Fibroblast of the aortic adventitia (primary cell): Measurements from ENCODE around the gene TMEM39A. TPM values are rescaled to one million over a fixed set of nuclear protein-coding genes. Genes with fewer than 3 reads are reported as not detected.
A peak's percentile ranks its signal among the peaks of the same experiment; 100 is the strongest.

Experiments used
- DNase-seq: peaks from one replicate; pipeline ENCODE4 v3.0.0-alpha.2; 2010; ENCODE audit warnings: low read depth
- H3K4me3 ChIP-seq: 2 replicates; pipeline ENCODE4 v1.5.1; 2011; ENCODE audit warnings: low read depth, mild to moderate bottlenecking, control low read depth, low read length, moderate library complexity
- total RNA-seq: library from RNA; depleted of rRNA; stranded (reverse); fragments of >200 nt; gene quantifications from 2 replicates; pipeline ENCODE4 v1.2.3, GENCODE V29; 2012; ENCODE audit warnings: low replicate concordance
- TF ChIP-seq, protein P1 (sequence below): IDR thresholded peaks from 2 replicates; pipeline ENCODE4 v1.5.1; 2011; ENCODE audit warnings: mild to moderate bottlenecking, low read length, control low read depth, inconsistent platforms; ENCODE audit not compliant: insufficient read depth

Gene TMEM39A
- total RNA-seq: 56.7 and 68.7 TPM in 2 replicates

GRCh38 chr3:119463171-119464169, at the start of gene TMEM39A:
Gene TMEM39A, minus strand, starts transcription at chr3:119463615. Its CDS starts 1,541 bp downstream, at chr3:119462074.
- H3K4me3 ChIP-seq: peak within 1 kb of the TSS; percentile 98
- peak; percentile 98 for DNase-seq
- TF ChIP-seq, protein P1, sequence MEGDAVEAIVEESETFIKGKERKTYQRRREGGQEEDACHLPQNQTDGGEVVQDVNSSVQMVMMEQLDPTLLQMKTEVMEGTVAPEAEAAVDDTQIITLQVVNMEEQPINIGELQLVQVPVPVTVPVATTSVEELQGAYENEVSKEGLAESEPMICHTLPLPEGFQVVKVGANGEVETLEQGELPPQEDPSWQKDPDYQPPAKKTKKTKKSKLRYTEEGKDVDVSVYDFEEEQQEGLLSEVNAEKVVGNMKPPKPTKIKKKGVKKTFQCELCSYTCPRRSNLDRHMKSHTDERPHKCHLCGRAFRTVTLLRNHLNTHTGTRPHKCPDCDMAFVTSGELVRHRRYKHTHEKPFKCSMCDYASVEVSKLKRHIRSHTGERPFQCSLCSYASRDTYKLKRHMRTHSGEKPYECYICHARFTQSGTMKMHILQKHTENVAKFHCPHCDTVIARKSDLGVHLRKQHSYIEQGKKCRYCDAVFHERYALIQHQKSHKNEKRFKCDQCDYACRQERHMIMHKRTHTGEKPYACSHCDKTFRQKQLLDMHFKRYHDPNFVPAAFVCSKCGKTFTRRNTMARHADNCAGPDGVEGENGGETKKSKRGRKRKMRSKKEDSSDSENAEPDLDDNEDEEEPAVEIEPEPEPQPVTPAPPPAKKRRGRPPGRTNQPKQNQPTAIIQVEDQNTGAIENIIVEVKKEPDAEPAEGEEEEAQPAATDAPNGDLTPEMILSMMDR: peak; percentile 15

DNA sequence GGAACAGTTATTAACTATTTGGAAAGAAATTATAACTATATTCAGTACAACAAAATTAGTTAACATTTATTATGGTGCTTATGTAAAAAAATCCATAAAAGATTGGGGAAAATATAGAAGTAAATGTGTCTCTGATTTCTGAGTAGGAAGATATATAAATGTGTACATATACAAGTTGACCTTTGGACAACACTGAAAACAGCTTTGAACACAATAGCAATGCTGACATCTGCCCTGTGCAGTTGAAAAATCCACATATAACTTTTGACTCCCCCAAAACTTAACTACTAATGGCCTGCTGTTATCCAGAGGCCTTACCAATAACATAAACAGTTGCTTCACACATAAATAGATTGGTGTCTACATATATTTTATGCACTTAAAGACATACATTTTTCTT, 47.3 kb upstream of the TMEM39A start:
- no peak overlapping the region for H3K4me3 ChIP-seq
- no peak for DNase-seq
- TF ChIP-seq, protein P1: no peak

DNA sequence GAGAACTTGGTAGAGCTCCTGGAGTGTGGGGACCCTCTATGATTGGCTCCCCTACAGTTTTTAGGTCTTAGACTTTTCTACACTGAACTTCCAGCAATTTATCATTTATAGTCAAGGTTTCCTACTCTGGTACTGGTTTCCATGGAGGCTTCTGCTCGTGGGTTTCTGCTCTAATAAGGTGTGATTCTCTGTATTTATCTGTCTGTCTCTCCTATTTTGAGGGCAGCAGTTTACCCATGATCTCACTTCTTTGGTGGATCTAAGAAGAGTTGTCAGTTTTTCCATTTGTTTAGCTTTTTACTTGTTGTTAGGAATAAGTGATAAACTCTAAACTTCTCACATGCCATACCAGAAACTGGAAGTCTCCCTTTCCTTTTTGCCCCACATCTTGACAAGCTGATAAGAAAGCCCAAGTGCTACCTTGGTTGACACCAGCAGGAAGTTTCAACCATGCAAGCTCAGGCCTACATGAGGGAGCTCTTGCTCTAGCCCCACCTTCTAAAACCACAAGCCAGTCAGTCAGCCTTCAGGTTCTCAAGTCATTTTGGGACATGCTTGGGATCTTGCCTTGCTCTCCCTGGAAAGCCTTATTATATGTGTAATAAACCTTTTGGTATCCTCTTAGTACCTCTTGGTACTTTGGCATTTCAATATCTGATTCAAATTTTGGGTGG, 44.9 kb upstream of the TMEM39A start:
- TF ChIP-seq, protein P1: no peak
- DNase-seq: no peak
- H3K4me3 ChIP-seq: no peak overlapping the region

GRCh38 chr3:119507404-119507803, 44.0 kb upstream of the TMEM39A start:
- no peak for DNase-seq
- no peak overlapping the region for H3K4me3 ChIP-seq
- TF ChIP-seq, protein P1: no peak

- no peak for DNase-seq
These were observed 43.2 kb upstream of the TMEM39A start for GRCh38 chr3:119506631-119507030.

GRCh38 chr3:119500901-119501300, 37.5 kb upstream of the TMEM39A start:
- no peak overlapping the region for H3K4me3 ChIP-seq
- DNase-seq: peak; percentile 26
- TF ChIP-seq, protein P1: no peak

More at GRCh38 chr3:119506631-119507030, 43.2 kb upstream of the TMEM39A start:
- H3K4me3 ChIP-seq: no peak overlapping the region
- TF ChIP-seq, protein P1: no peak
